ENCODE results near the gene FRMD4A.

The FRMD4A gene

GRCh38 chr10:14017467-14017866 lies 313.3 kb downstream of the FRMD4A start:
- DNase-seq (ENCODE audit: low read depth): no peak

GRCh38 chr10:14016931-14017333 lies 313.8 kb downstream of the FRMD4A start:
- no peak for DNase-seq (ENCODE audit: low read depth)

- no peak for DNase-seq (ENCODE audit: low read depth)
Observed at GRCh38 chr10:14016011-14016536, 314.6 kb downstream of the FRMD4A start.

GRCh38 chr10:14014423-14014822 lies 316.3 kb downstream of the FRMD4A start:
- no peak for DNase-seq (ENCODE audit: low read depth)

GRCh38 chr10:14010769-14011574 lies 319.8 kb downstream of the FRMD4A start:
- no peak for DNase-seq (ENCODE audit: low read depth)

- no peak for DNase-seq (ENCODE audit: low read depth)
Observed at GRCh38 chr10:14010101-14010558, 320.6 kb downstream of the FRMD4A start.

GRCh38 chr10:14009371-14010100 lies 321.2 kb downstream of the FRMD4A start:
- no peak for DNase-seq (ENCODE audit: low read depth)

- no peak for DNase-seq (ENCODE audit: low read depth)
Observed at GRCh38 chr10:14008740-14009080, 322.0 kb downstream of the FRMD4A start.

- no peak for DNase-seq (ENCODE audit: low read depth)
Observed at GRCh38 chr10:14004536-14004935, 326.2 kb downstream of the FRMD4A start.

GRCh38 chr10:14003517-14004184 lies 327.1 kb downstream of the FRMD4A start:
- no peak for DNase-seq (ENCODE audit: low read depth)

- no peak for DNase-seq (ENCODE audit: low read depth)
Observed at GRCh38 chr10:14001298-14002040, 329.3 kb downstream of the FRMD4A start.

- DNase-seq (ENCODE audit: low read depth): no peak
Observed at GRCh38 chr10:13998163-13998835, 332.4 kb downstream of the FRMD4A start.

GRCh38 chr10:13997650-13998049 lies 333.1 kb downstream of the FRMD4A start:
- no peak for DNase-seq (ENCODE audit: low read depth)

- DNase-seq (ENCODE audit: low read depth): no peak
Observed at GRCh38 chr10:13994932-13995331, 335.8 kb downstream of the FRMD4A start.

- no peak for DNase-seq (ENCODE audit: low read depth)
Observed at GRCh38 chr10:13993673-13994089, 337.0 kb downstream of the FRMD4A start.

- DNase-seq (ENCODE audit: low read depth): no peak
Observed at GRCh38 chr10:13993169-13993568, 337.6 kb downstream of the FRMD4A start.

- no peak for DNase-seq (ENCODE audit: low read depth)
Observed at GRCh38 chr10:13991353-13991752, 339.4 kb downstream of the FRMD4A start.

GRCh38 chr10:13990946-13991345 lies 339.8 kb downstream of the FRMD4A start:
- no peak for DNase-seq (ENCODE audit: low read depth)

- no peak for DNase-seq (ENCODE audit: low read depth)
Observed at GRCh38 chr10:13990392-13990805, 340.3 kb downstream of the FRMD4A start.

- DNase-seq (ENCODE audit: low read depth): no peak
Observed at GRCh38 chr10:13989616-13990015, 341.1 kb downstream of the FRMD4A start.

GRCh38 chr10:13987446-13987845 lies 343.3 kb downstream of the FRMD4A start:
- DNase-seq (ENCODE audit: low read depth): no peak

All from CMK (cell line).